Gastroesophageal sphincter (tissue), 3 donors: Measurements from ENCODE around the gene UTP25.

Experiments used
- CTCF ChIP-seq, 4 experiments: fragments of 200-600 bp in 2 of 4; fragments of 450-650 bp in 2 of 4; sonication (generic) in 1 of 4; IDR thresholded peaks; one replicate each; pipeline ENCODE4 v1.5.1; 2017 to 2019; ENCODE audit warnings: antibody characterized with exemption in 4 of 4, mild to moderate bottlenecking in 2 of 4, moderate library complexity in 2 of 4
- POLR2A ChIP-seq, 2 donors: fragments of 450-650 bp; IDR thresholded peaks; one replicate each; pipeline ENCODE4 v1.6.1; 2017; ENCODE audit warnings: antibody characterized with exemption in 2 of 2, mild to moderate bottlenecking in 2 of 2, moderate library complexity in 1 of 2

GRCh38 chr1:209787551-209787950 is 40.2 kb upstream of the UTP25 start:
- TF ChIP-seq CTCF (IDR thresholded peaks at IDR 0.05) = no peak
- TF ChIP-seq POLR2A (IDR thresholded peaks at IDR 0.05) = no peak
